SK-N-SH treated with all-trans-retinoic acid at 6 μM for 48 hours (cell line): ENCODE data around the gene PKNOX2.

ENCODE experiments used
- ATAC-seq: fragments of 200-7000 bp; cut with Tn5 transposase; 3 replicates; pipeline ENCODE4 v1.9.1; 2020; ENCODE audit warnings: mild to moderate bottlenecking, moderate library complexity
- ARNTL ChIP-seq: fragments of 450-650 bp; formaldehyde crosslinking; IDR thresholded peaks from 2 replicates; pipeline ENCODE4 v1.5.0; 2020; ENCODE audit warnings: low read depth, mild to moderate bottlenecking, moderate library complexity, borderline replicate concordance
- BACH2 ChIP-seq: fragments of 250-450 bp; sonication (Bioruptor Pico); IDR thresholded peaks from 2 replicates; pipeline ENCODE4 v1.9.0; 2021; ENCODE audit warnings: mild to moderate bottlenecking, borderline replicate concordance
- CSDC2 ChIP-seq: fragments of 250-450 bp; sonication (Bioruptor Pico); IDR thresholded peaks from 2 replicates; pipeline ENCODE4 v1.5.0; 2020; ENCODE audit warnings: mild to moderate bottlenecking, moderate library complexity
- CSRNP3 ChIP-seq: fragments of 250-450 bp; sonication (Bioruptor Pico); IDR thresholded peaks from 2 replicates; pipeline ENCODE4 v1.5.1; 2021; ENCODE audit warnings: mild to moderate bottlenecking, moderate library complexity
- ESRRG ChIP-seq: fragments of 250-450 bp; sonication (Bioruptor Pico); IDR thresholded peaks from 2 replicates; pipeline ENCODE4 v1.6.1; 2021; ENCODE audit warnings: mild to moderate bottlenecking
- GLIS3 ChIP-seq: fragments of 250-450 bp; sonication (Bioruptor Pico); IDR thresholded peaks from 2 replicates; pipeline ENCODE4 v1.5.0; 2020; ENCODE audit warnings: mild to moderate bottlenecking, moderate library complexity
- ISL1 ChIP-seq: fragments of 250-450 bp; sonication (Bioruptor Pico); IDR thresholded peaks from 2 replicates; pipeline ENCODE4 v2.1.2; 2022; ENCODE audit warnings: mild to moderate bottlenecking, moderate library complexity
- OSR1 ChIP-seq: fragments of 250-450 bp; sonication (Bioruptor Pico); IDR thresholded peaks from 2 replicates; pipeline ENCODE4 v1.8.0; 2022; ENCODE audit warnings: moderate library complexity, mild to moderate bottlenecking, inconsistent platforms
- PPARA ChIP-seq: fragments of 250-450 bp; sonication (Bioruptor Pico); IDR thresholded peaks from 2 replicates; pipeline ENCODE4 v1.5.0; 2020; ENCODE audit warnings: mild to moderate bottlenecking, borderline replicate concordance
- RARB ChIP-seq: fragments of 250-450 bp; sonication (Bioruptor Pico); IDR thresholded peaks from 2 replicates; pipeline ENCODE4 v1.8.0; 2021; ENCODE audit warnings: mild to moderate bottlenecking, moderate library complexity
- SNAI2 ChIP-seq: fragments of 250-450 bp; sonication (Bioruptor Pico); IDR thresholded peaks from 2 replicates; pipeline ENCODE4 v1.5.0; 2020; ENCODE audit warnings: mild to moderate bottlenecking, moderate library complexity
- TCF4 ChIP-seq: fragments of 250-450 bp; sonication (Bioruptor Pico); IDR thresholded peaks from 2 replicates; pipeline ENCODE4 v1.8.0; 2021; ENCODE audit warnings: mild to moderate bottlenecking, moderate library complexity, borderline replicate concordance
- TOX ChIP-seq: fragments of 250-450 bp; sonication (Bioruptor Pico); IDR thresholded peaks from 2 replicates; pipeline ENCODE4 v1.8.0; 2021; ENCODE audit warnings: mild to moderate bottlenecking, moderate library complexity, borderline replicate concordance
- TSHZ2 ChIP-seq: fragments of 250-450 bp; sonication (Bioruptor Pico); IDR thresholded peaks from 2 replicates; pipeline ENCODE4 v1.5.0; 2020; ENCODE audit warnings: mild to moderate bottlenecking, moderate library complexity
- ZC3H10 ChIP-seq: fragments of 250-450 bp; sonication (Bioruptor Pico); IDR thresholded peaks from 2 replicates; pipeline ENCODE4 v1.5.1; 2021; ENCODE audit warnings: mild to moderate bottlenecking, moderate library complexity
- ZFP3 ChIP-seq: fragments of 250-450 bp; sonication (Bioruptor Pico); IDR thresholded peaks from 2 replicates; pipeline ENCODE4 v1.5.0; 2020; ENCODE audit warnings: mild to moderate bottlenecking, moderate library complexity
- ZFP30 ChIP-seq: fragments of 450-650 bp; formaldehyde crosslinking; IDR thresholded peaks from 2 replicates; pipeline ENCODE4 v1.5.0; 2022; ENCODE audit warnings: mild to moderate bottlenecking, moderate library complexity
- ZNF565 ChIP-seq: fragments of 450-650 bp; formaldehyde crosslinking; conservative IDR thresholded peaks from 2 replicates; pipeline ENCODE4 v1.5.0; 2020; ENCODE audit warnings: low read depth, mild to moderate bottlenecking, moderate library complexity
- ZNF70 ChIP-seq: fragments of 450-650 bp; formaldehyde crosslinking; IDR thresholded peaks from 2 replicates; pipeline ENCODE4 v1.5.0; 2020; ENCODE audit warnings: mild to moderate bottlenecking, moderate library complexity
- ZNF8 ChIP-seq: fragments of 450-650 bp; formaldehyde crosslinking; IDR thresholded peaks from 2 replicates; pipeline ENCODE4 v1.5.0; 2020; ENCODE audit warnings: mild to moderate bottlenecking, moderate library complexity

Gene PKNOX2

GRCh38 chr11:125479137-125479536 lies 314.6 kb downstream of the PKNOX2 start:
- no peak for ATAC-seq
- TF ChIP-seq SNAI2 = no peak
- no peak for TF ChIP-seq GLIS3 (CRISPR knock-in tag)
- no peak for TF ChIP-seq TCF4 (CRISPR knock-in tag)
- no peak for TF ChIP-seq BACH2 (CRISPR knock-in tag)

- TF ChIP-seq CSDC2 (CRISPR knock-in tag) (no peak), RARB (CRISPR knock-in tag) (no peak), TCF4 (CRISPR knock-in tag) (no peak), ZC3H10 (CRISPR knock-in tag) (no peak), ZNF70 (CRISPR knock-in tag) (no peak), CSRNP3 (no peak), GLIS3 (CRISPR knock-in tag) (no peak), BACH2 (CRISPR knock-in tag) (no peak), SNAI2 (no peak), ESRRG (CRISPR knock-in tag) (no peak), ZFP30 (CRISPR knock-in tag) (no peak), TOX (CRISPR knock-in tag) (no peak), ARNTL (CRISPR knock-in tag) (no peak), ZNF8 (CRISPR knock-in tag) (no peak), PPARA (CRISPR knock-in tag) (no peak), TSHZ2 (CRISPR knock-in tag) (no peak), OSR1 (CRISPR knock-in tag) (no peak), ISL1 (CRISPR knock-in tag) (no peak), ZNF565 (CRISPR knock-in tag) (no peak), ZFP3 (CRISPR knock-in tag) (no peak)
- TF ChIP-seq, all 23 proteins: peak for 0
- no peak for ATAC-seq
Observed at GRCh38 chr11:125481531-125481930, 317.0 kb downstream of the PKNOX2 start.
